ENCODE data around the gene IDH3B. TPM values are rescaled to one million over a fixed set of nuclear protein-coding genes. Genes with fewer than 3 reads are reported as not detected.
A peak's percentile ranks its signal among the peaks of the same experiment; 100 is the strongest.

The IDH3B gene
- total and polyA plus RNA-seq, 9 of the 15 experiments (the other 6 are each of a cell fraction or from before 2014, with no cell fraction given): 91.7 to 224 (median 155) TPM

DNA sequence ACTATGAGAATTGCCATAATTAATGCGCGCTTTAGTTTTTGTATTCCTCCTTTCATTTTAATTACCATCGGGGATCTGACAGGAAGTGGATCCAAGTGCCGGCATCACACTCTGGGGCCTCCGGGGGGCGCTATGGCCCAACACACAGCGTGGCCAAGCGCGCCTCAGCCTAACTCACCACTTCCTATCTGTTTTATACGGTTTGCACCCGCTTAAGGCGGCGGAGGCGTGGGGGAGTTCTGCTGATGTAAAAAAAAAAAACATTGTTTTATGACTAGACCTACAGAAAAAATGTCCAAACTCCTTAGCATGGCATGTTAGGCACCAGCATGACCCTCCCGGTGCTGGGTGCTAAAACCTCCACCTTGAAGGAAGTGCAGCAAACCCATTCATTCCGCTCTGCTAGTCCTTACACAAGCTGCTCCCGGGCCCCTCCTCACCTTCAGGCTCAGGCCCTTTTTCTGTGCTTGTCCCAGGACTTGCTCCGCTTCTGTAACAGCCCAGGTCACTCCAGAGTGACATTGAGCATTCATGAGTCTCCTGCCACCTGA is 24.1 kb upstream of the IDH3B start (continued):
- TF ChIP-seq ZNF695 (CRISPR knock-in tag; IDR thresholded peaks at IDR 0.05): no peak
- TF ChIP-seq, protein P1, sequence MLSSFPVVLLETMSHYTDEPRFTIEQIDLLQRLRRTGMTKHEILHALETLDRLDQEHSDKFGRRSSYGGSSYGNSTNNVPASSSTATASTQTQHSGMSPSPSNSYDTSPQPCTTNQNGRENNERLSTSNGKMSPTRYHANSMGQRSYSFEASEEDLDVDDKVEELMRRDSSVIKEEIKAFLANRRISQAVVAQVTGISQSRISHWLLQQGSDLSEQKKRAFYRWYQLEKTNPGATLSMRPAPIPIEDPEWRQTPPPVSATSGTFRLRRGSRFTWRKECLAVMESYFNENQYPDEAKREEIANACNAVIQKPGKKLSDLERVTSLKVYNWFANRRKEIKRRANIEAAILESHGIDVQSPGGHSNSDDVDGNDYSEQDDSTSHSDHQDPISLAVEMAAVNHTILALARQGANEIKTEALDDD (IDR thresholded peaks at IDR 0.05): peak; percentile 57; the same call in 1 of the 2 replicates
- TF ChIP-seq, protein P2, sequence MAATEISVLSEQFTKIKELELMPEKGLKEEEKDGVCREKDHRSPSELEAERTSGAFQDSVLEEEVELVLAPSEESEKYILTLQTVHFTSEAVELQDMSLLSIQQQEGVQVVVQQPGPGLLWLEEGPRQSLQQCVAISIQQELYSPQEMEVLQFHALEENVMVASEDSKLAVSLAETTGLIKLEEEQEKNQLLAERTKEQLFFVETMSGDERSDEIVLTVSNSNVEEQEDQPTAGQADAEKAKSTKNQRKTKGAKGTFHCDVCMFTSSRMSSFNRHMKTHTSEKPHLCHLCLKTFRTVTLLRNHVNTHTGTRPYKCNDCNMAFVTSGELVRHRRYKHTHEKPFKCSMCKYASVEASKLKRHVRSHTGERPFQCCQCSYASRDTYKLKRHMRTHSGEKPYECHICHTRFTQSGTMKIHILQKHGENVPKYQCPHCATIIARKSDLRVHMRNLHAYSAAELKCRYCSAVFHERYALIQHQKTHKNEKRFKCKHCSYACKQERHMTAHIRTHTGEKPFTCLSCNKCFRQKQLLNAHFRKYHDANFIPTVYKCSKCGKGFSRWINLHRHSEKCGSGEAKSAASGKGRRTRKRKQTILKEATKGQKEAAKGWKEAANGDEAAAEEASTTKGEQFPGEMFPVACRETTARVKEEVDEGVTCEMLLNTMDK (IDR thresholded peaks at IDR 0.05; ENCODE audit: borderline replicate concordance, insufficient read depth, low read depth, low read length, poor library complexity, severe bottlenecking): peak; percentile 5
- TF ChIP-seq SIX5 (IDR thresholded peaks at IDR 0.05; ENCODE audit: borderline replicate concordance in 1 of 2, insufficient read depth in 1 of 2, low read depth in 1 of 2, low read length in 2 of 2): no peak
- TF ChIP-seq, protein P3, sequence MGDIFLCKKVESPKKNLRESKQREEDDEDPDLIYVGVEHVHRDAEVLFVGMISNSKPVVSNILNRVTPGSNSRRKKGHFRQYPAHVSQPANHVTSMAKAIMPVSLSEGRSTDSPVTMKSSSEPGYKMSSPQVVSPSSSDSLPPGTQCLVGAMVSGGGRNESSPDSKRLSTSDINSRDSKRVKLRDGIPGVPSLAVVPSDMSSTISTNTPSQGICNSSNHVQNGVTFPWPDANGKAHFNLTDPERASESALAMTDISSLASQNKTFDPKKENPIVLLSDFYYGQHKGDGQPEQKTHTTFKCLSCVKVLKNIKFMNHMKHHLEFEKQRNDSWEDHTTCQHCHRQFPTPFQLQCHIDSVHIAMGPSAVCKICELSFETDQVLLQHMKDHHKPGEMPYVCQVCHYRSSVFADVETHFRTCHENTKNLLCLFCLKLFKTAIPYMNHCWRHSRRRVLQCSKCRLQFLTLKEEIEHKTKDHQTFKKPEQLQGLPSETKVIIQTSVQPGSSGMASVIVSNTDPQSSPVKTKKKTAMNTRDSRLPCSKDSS (IDR thresholded peaks at IDR 0.05; ENCODE audit: low read depth, partially characterized antibody): no peak
- TF ChIP-seq DDX20 (tag; IDR thresholded peaks at IDR 0.05; ENCODE audit: low read depth): no peak
- no peak for TF ChIP-seq ZNF232 (CRISPR knock-in tag; IDR thresholded peaks at IDR 0.05)
- peak; percentile 41; the same call in 1 of the 2 replicates for TF ChIP-seq RB1 (IDR thresholded peaks at IDR 0.05; ENCODE audit: low read depth)
- 0 out of 2 replicates have a peak, but pooled peaks have one; percentile 15 for TF ChIP-seq ZNF384 (IDR thresholded peaks at IDR 0.05; ENCODE audit: low read depth, low read length)
- TF ChIP-seq, protein P4, sequence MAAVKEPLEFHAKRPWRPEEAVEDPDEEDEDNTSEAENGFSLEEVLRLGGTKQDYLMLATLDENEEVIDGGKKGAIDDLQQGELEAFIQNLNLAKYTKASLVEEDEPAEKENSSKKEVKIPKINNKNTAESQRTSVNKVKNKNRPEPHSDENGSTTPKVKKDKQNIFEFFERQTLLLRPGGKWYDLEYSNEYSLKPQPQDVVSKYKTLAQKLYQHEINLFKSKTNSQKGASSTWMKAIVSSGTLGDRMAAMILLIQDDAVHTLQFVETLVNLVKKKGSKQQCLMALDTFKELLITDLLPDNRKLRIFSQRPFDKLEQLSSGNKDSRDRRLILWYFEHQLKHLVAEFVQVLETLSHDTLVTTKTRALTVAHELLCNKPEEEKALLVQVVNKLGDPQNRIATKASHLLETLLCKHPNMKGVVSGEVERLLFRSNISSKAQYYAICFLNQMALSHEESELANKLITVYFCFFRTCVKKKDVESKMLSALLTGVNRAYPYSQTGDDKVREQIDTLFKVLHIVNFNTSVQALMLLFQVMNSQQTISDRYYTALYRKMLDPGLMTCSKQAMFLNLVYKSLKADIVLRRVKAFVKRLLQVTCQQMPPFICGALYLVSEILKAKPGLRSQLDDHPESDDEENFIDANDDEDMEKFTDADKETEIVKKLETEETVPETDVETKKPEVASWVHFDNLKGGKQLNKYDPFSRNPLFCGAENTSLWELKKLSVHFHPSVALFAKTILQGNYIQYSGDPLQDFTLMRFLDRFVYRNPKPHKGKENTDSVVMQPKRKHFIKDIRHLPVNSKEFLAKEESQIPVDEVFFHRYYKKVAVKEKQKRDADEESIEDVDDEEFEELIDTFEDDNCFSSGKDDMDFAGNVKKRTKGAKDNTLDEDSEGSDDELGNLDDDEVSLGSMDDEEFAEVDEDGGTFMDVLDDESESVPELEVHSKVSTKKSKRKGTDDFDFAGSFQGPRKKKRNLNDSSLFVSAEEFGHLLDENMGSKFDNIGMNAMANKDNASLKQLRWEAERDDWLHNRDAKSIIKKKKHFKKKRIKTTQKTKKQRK (IDR thresholded peaks at IDR 0.05; ENCODE audit: borderline replicate concordance, low read depth, low read length): no peak

Measured in K562 (cell line).